Body of pancreas (tissue), 4 donors: ENCODE data around the gene MECP2. TPM values are rescaled to one million over a fixed set of nuclear protein-coding genes. Genes with fewer than 3 reads are reported as not detected.

Experiments used
- ATAC-seq: fragments of 150-250 bp; one replicate; pipeline ENCODE4 v1.9.1; 2016
- DNase-seq, 4 donors: peaks; one replicate each; pipeline ENCODE4 v3.0.0-alpha.2; 2019
- H3K27ac ChIP-seq, 4 donors: fragments of 200-600 bp; sonication (generic); 1 replicate in 3 of 4; 2 replicates in 1 of 4; pipeline versions ENCODE4 v1.5.1 to v1.6.1; 2016 to 2019; ENCODE audit warnings: mild to moderate bottlenecking in 1 of 4, mixed read lengths in 1 of 4, moderate library complexity in 1 of 4
- H3K27me3 ChIP-seq, 2 donors: fragments of 200-600 bp; sonication (generic); one replicate each; pipeline ENCODE4 v1.6.0; 2016; ENCODE audit warnings: mild to moderate bottlenecking in 1 of 2
- H3K36me3 ChIP-seq, 2 donors: fragments of 200-600 bp; sonication (generic); replicated peaks in 1 of 2; 2 replicates each; pipeline ENCODE4 v1.5.1; 2016; ENCODE audit warnings: low read depth in 2 of 2; ENCODE audit not compliant: insufficient read depth in 1 of 2
- H3K4me1 ChIP-seq: fragments of 200-600 bp; sonication (generic); one replicate; pipeline ENCODE4 v1.6.0; 2016
- H3K4me3 ChIP-seq, 2 donors: fragments of 200-600 bp; sonication (generic); 1 replicate in 1 of 2; 2 replicates in 1 of 2; pipeline ENCODE4 v1.5.1; 2016 to 2019
- H3K9me3 ChIP-seq, 3 donors: fragments of 200-600 bp; sonication (generic); 1 replicate in 2 of 3; 2 replicates in 1 of 3; pipeline ENCODE4 v1.5.1; 2016
- POLR2A ChIP-seq, 3 donors: fragments of 450-650 bp; IDR thresholded peaks; one replicate each; pipeline ENCODE4 v1.6.1; 2016; ENCODE audit warnings: antibody characterized with exemption in 3 of 3, mild to moderate bottlenecking in 2 of 3
- WGBS, 2 donors: methylation state at CpG; one replicate each; pipeline ENCODE4 v1.1.5; 2017; 5-methylcytosine and 5-hydroxymethylcytosine counted together
- intact Hi-C: fragments of 100-400 bp; cut with DNase I; formaldehyde crosslinking; loops from one replicate; pipeline ENCODE4 v1.15.1; 2023
- total RNA-seq, 2 donors: library from RNA; depleted of rRNA; stranded (reverse); fragments of >200 nt; gene quantifications; one replicate each; pipeline ENCODE4 v1.1.0, GENCODE V29; 2016
- TF ChIP-seq, protein P1 (sequence below), 7 experiments: fragments of 450-650 bp in 4 of 7; fragments of 200-600 bp in 3 of 7; sonication (generic) in 3 of 7; IDR thresholded peaks; one replicate each; pipeline ENCODE4 v1.5.1; 2016 to 2019; ENCODE audit warnings: antibody characterized with exemption in 7 of 7

Gene MECP2
- total RNA-seq, 2 donors from 2014 or later, result 27.8 to 36.3 TPM

- ATAC-seq (no peak), DNase-seq (no peak)
- WGBS, 2 donors, result 81 to 86% methylated on average over 4 to 7 of the region's 12 CpGs
- Histone ChIP-seq H3K27ac (no peak overlapping the region), H3K27me3 (no peaks in the 10 kb centered on the region), H3K9me3 (no peaks in the 10 kb centered on the region), H3K36me3 (no peaks in the 10 kb centered on the region), H3K4me3 (no peak overlapping the region), H3K4me1 (peaks cover 5% of the 10 kb centered on the region)
- intact Hi-C loops, result no loop called here
- TF ChIP-seq POLR2A (IDR thresholded peaks at IDR 0.05), result no peak
- TF ChIP-seq, protein P1, sequence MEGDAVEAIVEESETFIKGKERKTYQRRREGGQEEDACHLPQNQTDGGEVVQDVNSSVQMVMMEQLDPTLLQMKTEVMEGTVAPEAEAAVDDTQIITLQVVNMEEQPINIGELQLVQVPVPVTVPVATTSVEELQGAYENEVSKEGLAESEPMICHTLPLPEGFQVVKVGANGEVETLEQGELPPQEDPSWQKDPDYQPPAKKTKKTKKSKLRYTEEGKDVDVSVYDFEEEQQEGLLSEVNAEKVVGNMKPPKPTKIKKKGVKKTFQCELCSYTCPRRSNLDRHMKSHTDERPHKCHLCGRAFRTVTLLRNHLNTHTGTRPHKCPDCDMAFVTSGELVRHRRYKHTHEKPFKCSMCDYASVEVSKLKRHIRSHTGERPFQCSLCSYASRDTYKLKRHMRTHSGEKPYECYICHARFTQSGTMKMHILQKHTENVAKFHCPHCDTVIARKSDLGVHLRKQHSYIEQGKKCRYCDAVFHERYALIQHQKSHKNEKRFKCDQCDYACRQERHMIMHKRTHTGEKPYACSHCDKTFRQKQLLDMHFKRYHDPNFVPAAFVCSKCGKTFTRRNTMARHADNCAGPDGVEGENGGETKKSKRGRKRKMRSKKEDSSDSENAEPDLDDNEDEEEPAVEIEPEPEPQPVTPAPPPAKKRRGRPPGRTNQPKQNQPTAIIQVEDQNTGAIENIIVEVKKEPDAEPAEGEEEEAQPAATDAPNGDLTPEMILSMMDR (IDR thresholded peaks at IDR 0.05), result no peak
Measured at GRCh38 chrX:154140206-154140605, 42.7 kb upstream of the MECP2 start.

- H3K4me1 ChIP-seq, result peaks cover 5% of the 10 kb centered on the region
- TF ChIP-seq POLR2A (IDR thresholded peaks at IDR 0.05), result no peak
- TF ChIP-seq, protein P1 (IDR thresholded peaks at IDR 0.05), result no peak
- 83 to 85% methylated on average over 6 to 10 of the region's 10 CpGs for WGBS, 2 donors
Measured at GRCh38 chrX:154138857-154139256, 41.3 kb upstream of the MECP2 start.

GRCh38 chrX:154136627-154137161 is 39.2 kb upstream of the MECP2 start:
- ATAC-seq, result peak; percentile 80

More at GRCh38 chrX:154138857-154139256, 41.3 kb upstream of the MECP2 start:
- Histone ChIP-seq H3K27me3 (no peaks in the 10 kb centered on the region), H3K27ac (no peak overlapping the region), H3K4me3 (no peak overlapping the region), H3K36me3 (no peaks in the 10 kb centered on the region), H3K9me3 (no peaks in the 10 kb centered on the region)
- DNase-seq (no peak), ATAC-seq (no peak)
- intact Hi-C loops, result no loop called here

DNA sequence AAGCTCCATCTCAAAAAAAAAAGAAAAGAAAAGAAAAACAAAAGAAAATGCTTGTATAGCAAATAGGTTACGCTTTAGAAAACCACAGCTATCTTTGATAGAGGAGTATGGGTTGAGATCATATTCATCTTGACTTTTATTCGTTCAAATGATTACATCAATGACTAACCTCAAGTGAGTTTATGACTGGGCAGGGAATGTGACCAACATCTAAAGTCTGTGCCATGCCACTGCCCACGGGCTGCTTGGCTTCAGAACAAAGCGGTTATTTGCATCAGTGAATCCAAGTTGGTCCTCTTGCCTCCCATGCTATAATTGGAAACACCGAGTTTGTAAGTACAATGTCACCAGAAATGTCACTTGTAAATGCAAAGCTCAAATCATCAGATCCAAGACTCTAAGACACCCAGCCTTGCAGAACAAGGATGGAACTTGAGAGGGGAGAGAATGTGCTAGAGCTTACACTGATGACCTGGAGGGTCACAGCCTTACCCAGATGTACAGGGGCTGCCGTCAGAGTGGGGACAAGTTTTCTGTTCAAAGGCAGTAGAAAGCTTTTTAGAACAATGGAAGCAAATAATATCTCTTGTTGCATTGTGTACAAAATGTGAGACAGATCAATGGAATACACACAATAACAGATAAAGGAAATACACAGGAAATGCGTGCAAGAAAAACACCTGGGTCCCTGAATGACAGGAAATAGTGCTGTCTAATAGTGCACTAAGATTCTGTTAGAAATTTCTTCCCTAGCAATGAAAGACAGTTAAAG is 38.1 kb upstream of the MECP2 start:
- intact Hi-C loops, result no loop called here
- H3K9me3 ChIP-seq, result no peaks in the 10 kb centered on the region
- 65 to 68% methylated on average over 5 to 7 of the region's 7 CpGs for WGBS, 2 donors
- H3K27me3 ChIP-seq, result no peaks in the 10 kb centered on the region
- ATAC-seq (no peak), DNase-seq (no peak)
- TF ChIP-seq, protein P1 (IDR thresholded peaks at IDR 0.05), result no peak
- no peak for TF ChIP-seq POLR2A (IDR thresholded peaks at IDR 0.05)
- no peak overlapping the region for H3K4me3 ChIP-seq
- H3K4me1 ChIP-seq, result peaks cover 10% of the 10 kb centered on the region
- no peak overlapping the region for H3K27ac ChIP-seq
- no peaks in the 10 kb centered on the region for H3K36me3 ChIP-seq

More at GRCh38 chrX:154136627-154137161, 39.2 kb upstream of the MECP2 start:
- no peaks in the 10 kb centered on the region for H3K36me3 ChIP-seq
- intact Hi-C loops, result no loop called here
- no peak overlapping the region for H3K4me3 ChIP-seq
- WGBS, 2 donors, result 8% methylated on average over 2 to 30 of the region's 44 CpGs
- no peaks in the 10 kb centered on the region for H3K9me3 ChIP-seq
- no peaks in the 10 kb centered on the region for H3K27me3 ChIP-seq
- peak; percentile 33 to 72 (median 67) for DNase-seq
- peak overlapping the region in 2 of 4 donors; percentile 15 to 41 for H3K27ac ChIP-seq
- TF ChIP-seq POLR2A (IDR thresholded peaks at IDR 0.05), result no peak
- TF ChIP-seq, protein P1 (IDR thresholded peaks at IDR 0.05), result peak; percentile 55 to 64 (median 61)
- H3K4me1 ChIP-seq, result peaks cover 10% of the 10 kb centered on the region
